GM23338 (cell line): ENCODE results near the gene SNAPIN. TPM values are rescaled to one million over a fixed set of nuclear protein-coding genes. Genes with fewer than 3 reads are reported as not detected.

Experiments
- ATAC-seq: fragments of 200-7000 bp; cut with Tn5 transposase; 3 replicates; pipeline ENCODE4 v1.9.1; 2020
- DNase-seq: peaks from one replicate; pipeline ENCODE4 v3.0.0-alpha.2; 2015; ENCODE audit warnings: low spot score
- H2AFZ ChIP-seq: fragments of 200-600 bp; sonication (generic); 2 replicates; pipeline ENCODE4 v1.8.0; 2016; ENCODE audit warnings: antibody characterized with exemption, mild to moderate bottlenecking, moderate library complexity
- H3F3A ChIP-seq: fragments of 200-600 bp; sonication (generic); replicated peaks from 2 replicates; pipeline ENCODE4 v1.8.0; 2017; ENCODE audit warnings: antibody characterized with exemption, mixed run types, low read depth
- H3K27ac ChIP-seq: fragments of 200-600 bp; sonication (generic); 2 replicates; pipeline ENCODE4 v1.6.1; 2016; ENCODE audit warnings: low read depth
- H3K27me3 ChIP-seq: fragments of 200-600 bp; sonication (generic); 2 replicates; pipeline ENCODE4 v1.8.0; 2016; ENCODE audit warnings: mild to moderate bottlenecking, mixed run types, moderate library complexity; ENCODE audit not compliant: insufficient read depth
- H3K36me3 ChIP-seq: fragments of 200-600 bp; sonication (generic); 2 replicates; pipeline ENCODE4 v1.8.0; 2016; ENCODE audit warnings: mild to moderate bottlenecking; ENCODE audit not compliant: insufficient read depth
- H3K4me1 ChIP-seq: fragments of 200-600 bp; sonication (generic); 2 replicates; pipeline ENCODE4 v1.8.0; 2016; ENCODE audit warnings: mild to moderate bottlenecking, moderate library complexity; ENCODE audit not compliant: insufficient read depth
- H3K4me2 ChIP-seq: fragments of 200-600 bp; sonication (generic); 2 replicates; pipeline ENCODE4 v1.7.1; 2017; ENCODE audit warnings: mixed run types
- H3K4me3 ChIP-seq: fragments of 200-600 bp; sonication (generic); 2 replicates; pipeline ENCODE4 v1.6.1; 2016; ENCODE audit warnings: mixed run types
- H3K79me2 ChIP-seq: fragments of 200-600 bp; sonication (generic); replicated peaks from 2 replicates; pipeline ENCODE4 v1.8.0; 2017; ENCODE audit warnings: mild to moderate bottlenecking; ENCODE audit not compliant: insufficient read depth
- H3K9me2 ChIP-seq: fragments of 200-600 bp; sonication (generic); 2 replicates; pipeline ENCODE4 v1.8.0; 2017; ENCODE audit not compliant: insufficient read depth
- H4K20me1 ChIP-seq: fragments of 200-600 bp; sonication (generic); replicated peaks from 2 replicates; pipeline ENCODE4 v1.8.0; 2017; ENCODE audit warnings: mild to moderate bottlenecking; ENCODE audit not compliant: insufficient read depth
- H3K27ac Mint-ChIP-seq: 2 replicates; pipeline ENCODE4 v1.8.0; 2020; ENCODE audit warnings: inconsistent platforms, mild to moderate bottlenecking, moderate library complexity, mixed read lengths
- H3K27me3 Mint-ChIP-seq: 3 replicates; pipeline ENCODE4 v1.8.0; 2022; ENCODE audit warnings: low read depth, mild to moderate bottlenecking, moderate library complexity, mixed read lengths, inconsistent platforms; ENCODE audit not compliant: insufficient read depth, poor library complexity
- H3K36me3 Mint-ChIP-seq: 3 replicates; pipeline ENCODE4 v1.8.0; 2021; ENCODE audit warnings: low read depth, mild to moderate bottlenecking, inconsistent platforms, moderate library complexity, mixed read lengths
- H3K4me1 Mint-ChIP-seq: 3 replicates; pipeline ENCODE4 v1.8.0; 2020; ENCODE audit warnings: mild to moderate bottlenecking, inconsistent platforms, mixed read lengths
- H3K4me3 Mint-ChIP-seq: 3 replicates; pipeline ENCODE4 v1.8.0; 2021; ENCODE audit warnings: moderate library complexity, mild to moderate bottlenecking, inconsistent platforms, mixed read lengths
- H3K9me3 Mint-ChIP-seq: 3 replicates; pipeline ENCODE4 v1.8.0; 2020; ENCODE audit warnings: moderate library complexity, mild to moderate bottlenecking, inconsistent platforms, mixed read lengths
- CREB1 ChIP-seq: fragments of 250-450 bp; sonication (Bioruptor Pico); IDR thresholded peaks from 2 replicates; pipeline ENCODE4 v1.5.0; 2020; ENCODE audit warnings: low read depth, mild to moderate bottlenecking, moderate library complexity
- EZH2 ChIP-seq: fragments of 200-600 bp; sonication (generic); IDR thresholded peaks from one replicate; pipeline ENCODE4 v1.8.0; 2017; ENCODE audit warnings: antibody characterized with exemption, mild to moderate bottlenecking, low read depth; ENCODE audit not compliant: unreplicated experiment
- EZH2phosphoT487 ChIP-seq: fragments of 200-600 bp; sonication (generic); IDR thresholded peaks from one replicate; pipeline ENCODE4 v1.8.1; 2018; ENCODE audit warnings: antibody characterized with exemption; ENCODE audit not compliant: unreplicated experiment
- JUNB ChIP-seq: IDR thresholded peaks from one replicate; pipeline ENCODE4 v1.6.1; 2016; ENCODE audit warnings: antibody characterized with exemption; ENCODE audit not compliant: unreplicated experiment
- NANOG ChIP-seq: IDR thresholded peaks from 2 replicates; pipeline ENCODE4 v1.6.1; 2016; ENCODE audit warnings: antibody characterized with exemption, borderline replicate concordance
- POLR2AphosphoS5 ChIP-seq: IDR thresholded peaks from 2 replicates; pipeline ENCODE4 v1.6.1; 2016; ENCODE audit warnings: antibody characterized with exemption, low read depth
- STAT1 ChIP-seq: IDR thresholded peaks from one replicate; pipeline ENCODE4 v1.6.1; 2016; ENCODE audit warnings: antibody characterized with exemption; ENCODE audit not compliant: unreplicated experiment
- ZNF114 ChIP-seq: fragments of 250-450 bp; sonication (Bioruptor Pico); IDR thresholded peaks from 2 replicates; pipeline ENCODE4 v1.5.0; 2020; ENCODE audit warnings: mild to moderate bottlenecking, moderate library complexity
- ZNF331 ChIP-seq: fragments of 250-450 bp; sonication (Bioruptor Pico); IDR thresholded peaks from 2 replicates; pipeline ENCODE4 v1.5.0; 2020; ENCODE audit warnings: low read depth, mild to moderate bottlenecking, moderate library complexity
- polyA plus RNA-seq: library from polyadenylated mRNA; unstranded; fragments of >200 nt; fragmentation: Nextera tagmentation; extraction: Ambion mirVana; gene quantifications from 2 replicates; pipeline ENCODE4 v1.2.1, GENCODE V29; 2016
- total RNA-seq: library from RNA; depleted of rRNA; stranded (reverse); fragments of >200 nt; shearing (Covaris generic); gene quantifications from 2 replicates; pipeline ENCODE4 v1.2.3, GENCODE V29; 2014
- TF ChIP-seq, protein P1 (sequence below): IDR thresholded peaks from 2 replicates; pipeline ENCODE4 v1.6.1; 2016; ENCODE audit warnings: antibody characterized with exemption
- TF ChIP-seq, protein P2 (sequence below): IDR thresholded peaks from one replicate; pipeline ENCODE4 v1.6.1; 2018; ENCODE audit warnings: antibody characterized with exemption; ENCODE audit not compliant: unreplicated experiment

SNAPIN gene
- total and polyA plus RNA-seq, 2 experiments from 2014 or later, result 25.6 to 48.5 TPM

- no peaks in the 10 kb centered on the region for H3K9me3 Mint-ChIP-seq
- H3K79me2 ChIP-seq, result peaks cover 7% of the 10 kb centered on the region
- no peak overlapping the region for H3K4me2 ChIP-seq
- peaks cover 13% of the 10 kb centered on the region; the same call in 1 of the 2 replicates for H3K4me1 ChIP-seq
- H3F3A ChIP-seq, result peaks cover 8% of the 10 kb centered on the region; the same call in 1 of the 2 replicates
- no peak overlapping the region for H3K4me3 Mint-ChIP-seq
- H3K36me3 Mint-ChIP-seq, result peaks cover 28% of the 10 kb centered on the region
- TF ChIP-seq, protein P1, sequence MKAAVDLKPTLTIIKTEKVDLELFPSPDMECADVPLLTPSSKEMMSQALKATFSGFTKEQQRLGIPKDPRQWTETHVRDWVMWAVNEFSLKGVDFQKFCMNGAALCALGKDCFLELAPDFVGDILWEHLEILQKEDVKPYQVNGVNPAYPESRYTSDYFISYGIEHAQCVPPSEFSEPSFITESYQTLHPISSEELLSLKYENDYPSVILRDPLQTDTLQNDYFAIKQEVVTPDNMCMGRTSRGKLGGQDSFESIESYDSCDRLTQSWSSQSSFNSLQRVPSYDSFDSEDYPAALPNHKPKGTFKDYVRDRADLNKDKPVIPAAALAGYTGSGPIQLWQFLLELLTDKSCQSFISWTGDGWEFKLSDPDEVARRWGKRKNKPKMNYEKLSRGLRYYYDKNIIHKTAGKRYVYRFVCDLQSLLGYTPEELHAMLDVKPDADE, result no peak
- TF ChIP-seq NANOG (no peak), CREB1 (CRISPR knock-in tag) (no peak), ZNF114 (CRISPR knock-in tag) (no peak), STAT1 (no peak), JUNB (no peak), ZNF331 (CRISPR knock-in tag) (no peak)
- TF ChIP-seq, protein P2, sequence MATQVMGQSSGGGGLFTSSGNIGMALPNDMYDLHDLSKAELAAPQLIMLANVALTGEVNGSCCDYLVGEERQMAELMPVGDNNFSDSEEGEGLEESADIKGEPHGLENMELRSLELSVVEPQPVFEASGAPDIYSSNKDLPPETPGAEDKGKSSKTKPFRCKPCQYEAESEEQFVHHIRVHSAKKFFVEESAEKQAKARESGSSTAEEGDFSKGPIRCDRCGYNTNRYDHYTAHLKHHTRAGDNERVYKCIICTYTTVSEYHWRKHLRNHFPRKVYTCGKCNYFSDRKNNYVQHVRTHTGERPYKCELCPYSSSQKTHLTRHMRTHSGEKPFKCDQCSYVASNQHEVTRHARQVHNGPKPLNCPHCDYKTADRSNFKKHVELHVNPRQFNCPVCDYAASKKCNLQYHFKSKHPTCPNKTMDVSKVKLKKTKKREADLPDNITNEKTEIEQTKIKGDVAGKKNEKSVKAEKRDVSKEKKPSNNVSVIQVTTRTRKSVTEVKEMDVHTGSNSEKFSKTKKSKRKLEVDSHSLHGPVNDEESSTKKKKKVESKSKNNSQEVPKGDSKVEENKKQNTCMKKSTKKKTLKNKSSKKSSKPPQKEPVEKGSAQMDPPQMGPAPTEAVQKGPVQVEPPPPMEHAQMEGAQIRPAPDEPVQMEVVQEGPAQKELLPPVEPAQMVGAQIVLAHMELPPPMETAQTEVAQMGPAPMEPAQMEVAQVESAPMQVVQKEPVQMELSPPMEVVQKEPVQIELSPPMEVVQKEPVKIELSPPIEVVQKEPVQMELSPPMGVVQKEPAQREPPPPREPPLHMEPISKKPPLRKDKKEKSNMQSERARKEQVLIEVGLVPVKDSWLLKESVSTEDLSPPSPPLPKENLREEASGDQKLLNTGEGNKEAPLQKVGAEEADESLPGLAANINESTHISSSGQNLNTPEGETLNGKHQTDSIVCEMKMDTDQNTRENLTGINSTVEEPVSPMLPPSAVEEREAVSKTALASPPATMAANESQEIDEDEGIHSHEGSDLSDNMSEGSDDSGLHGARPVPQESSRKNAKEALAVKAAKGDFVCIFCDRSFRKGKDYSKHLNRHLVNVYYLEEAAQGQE, result no peak
- H3K27ac ChIP-seq, result no peak overlapping the region
- no peaks in the 10 kb centered on the region for H3K36me3 ChIP-seq
- no peak overlapping the region for H2AFZ ChIP-seq
- no peak overlapping the region for H3K27ac Mint-ChIP-seq
- peaks cover 20% of the 10 kb centered on the region for H3K27me3 Mint-ChIP-seq
- no peak for ATAC-seq
- no peaks in the 10 kb centered on the region for H4K20me1 ChIP-seq
- H3K4me1 Mint-ChIP-seq, result peaks cover 46% of the 10 kb centered on the region
- no peaks in the 10 kb centered on the region for H3K27me3 ChIP-seq
- 0 out of 2 replicates have a peak, but pooled peaks cover 3% of the 10 kb centered on the region for H3K9me2 ChIP-seq
- no peak for DNase-seq
- H3K4me3 ChIP-seq, result no peak overlapping the region
Measured at GRCh38 chr1:153629971-153630370, 28.5 kb upstream of the SNAPIN start.

- no peaks in the 10 kb centered on the region for H3K9me3 Mint-ChIP-seq
- no peaks in the 10 kb centered on the region for H4K20me1 ChIP-seq
- H3K4me1 Mint-ChIP-seq, result peaks cover 47% of the 10 kb centered on the region
- peaks cover 15% of the 10 kb centered on the region; the same call in 1 of the 2 replicates for H3K4me1 ChIP-seq
- peaks cover 26% of the 10 kb centered on the region for H3K36me3 Mint-ChIP-seq
- no peaks in the 10 kb centered on the region for H3K36me3 ChIP-seq
- H3K27ac Mint-ChIP-seq, result no peak overlapping the region
- ATAC-seq (no peak), DNase-seq (no peak)
- H3K4me2 ChIP-seq, result no peak overlapping the region
- no peak overlapping the region for H3K4me3 ChIP-seq
- H3K27ac ChIP-seq, result no peak overlapping the region
- H3K4me3 Mint-ChIP-seq, result no peak overlapping the region
- no peak overlapping the region for H2AFZ ChIP-seq
- H3K79me2 ChIP-seq, result peaks cover 11% of the 10 kb centered on the region
- H3K27me3 Mint-ChIP-seq, result peaks cover 20% of the 10 kb centered on the region
- no peak for TF ChIP-seq EZH2phosphoT487
- TF ChIP-seq NANOG, result no peak
- TF ChIP-seq, protein P1, result no peak
- TF ChIP-seq ZNF114 (CRISPR knock-in tag), result no peak
- no peak for TF ChIP-seq POLR2AphosphoS5
- TF ChIP-seq, protein P2, result no peak
- TF ChIP-seq STAT1, result no peak
- TF ChIP-seq EZH2, result no peak
- no peaks in the 10 kb centered on the region for H3K27me3 ChIP-seq
- H3K9me2 ChIP-seq, result 0 out of 2 replicates have a peak, but pooled peaks cover 3% of the 10 kb centered on the region
- peaks cover 8% of the 10 kb centered on the region; the same call in 1 of the 2 replicates for H3F3A ChIP-seq
Measured at GRCh38 chr1:153630384-153630783, 28.1 kb upstream of the SNAPIN start.
